Measurements from ENCODE around the gene IQSEC1.

IQSEC1 gene

GRCh38 chr3:12920967-12921366, 152.3 kb downstream of the IQSEC1 start:
- ChIA-PET CTCF (interaction anchor here (0.6 kb wide), 1 partner anchor 112 kb away, joined by 4 read pairs; no protein-coding TSS in a partner anchor), POLR2A (ENCODE audit: low non-redundant PET) (no interaction called here)
- no peak overlapping the region for H3K27ac ChIP-seq
- no peak for TF ChIP-seq CTCF (conservative IDR thresholded peaks at IDR 0.05; ENCODE audit: low read depth)
- DNase-seq (ENCODE audit: low spot score): no peak

GRCh38 chr3:12919205-12919604, 154.0 kb downstream of the IQSEC1 start:
- CTCF ChIA-PET: interaction anchor here (0.6 kb wide), 1 partner anchor 62 kb away, joined by 4 read pairs; no protein-coding TSS in a partner anchor
- H3K27ac ChIP-seq: no peak overlapping the region
- no peak for DNase-seq (ENCODE audit: low spot score)
- POLR2A ChIA-PET (ENCODE audit: low non-redundant PET): no interaction called here
- no peak for TF ChIP-seq CTCF (conservative IDR thresholded peaks at IDR 0.05; ENCODE audit: low read depth)

- CTCF ChIA-PET: no interaction called here
- no peak overlapping the region for H3K27ac ChIP-seq
- no peak for DNase-seq (ENCODE audit: low spot score)
- POLR2A ChIA-PET (ENCODE audit: low non-redundant PET): interaction anchor here (0.9 kb wide), 1 partner anchor 28 kb away, joined by 3 read pairs; no protein-coding TSS in a partner anchor
- no peak for TF ChIP-seq CTCF (conservative IDR thresholded peaks at IDR 0.05; ENCODE audit: low read depth)
Observed at GRCh38 chr3:12918231-12918630, 155.0 kb downstream of the IQSEC1 start.

DNA sequence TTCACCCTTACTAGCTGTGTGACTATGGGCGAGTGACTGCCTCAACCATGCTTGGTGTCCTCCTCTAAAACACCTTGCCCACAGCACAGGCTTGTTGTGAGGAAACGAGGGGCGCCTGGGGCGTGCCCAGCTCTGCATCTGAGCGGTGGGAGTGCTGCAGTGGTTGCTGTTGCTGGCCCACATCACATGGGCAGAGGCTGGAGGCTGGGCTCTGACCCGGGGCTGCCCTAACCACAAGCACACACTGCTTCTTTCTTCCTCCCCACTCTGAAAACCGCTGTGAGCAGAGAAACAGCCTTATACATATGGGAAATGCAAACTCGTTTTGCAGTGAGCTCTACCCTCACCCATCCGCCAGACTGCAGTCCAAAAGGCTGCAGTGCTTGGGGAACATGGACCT, 157.1 kb downstream of the IQSEC1 start:
- TF ChIP-seq CTCF (conservative IDR thresholded peaks at IDR 0.05; ENCODE audit: low read depth): no peak
- ChIA-PET POLR2A (ENCODE audit: low non-redundant PET) (no interaction called here), CTCF (no interaction called here)
- H3K27ac ChIP-seq: no peak overlapping the region
- DNase-seq (ENCODE audit: low spot score): no peak

DNA sequence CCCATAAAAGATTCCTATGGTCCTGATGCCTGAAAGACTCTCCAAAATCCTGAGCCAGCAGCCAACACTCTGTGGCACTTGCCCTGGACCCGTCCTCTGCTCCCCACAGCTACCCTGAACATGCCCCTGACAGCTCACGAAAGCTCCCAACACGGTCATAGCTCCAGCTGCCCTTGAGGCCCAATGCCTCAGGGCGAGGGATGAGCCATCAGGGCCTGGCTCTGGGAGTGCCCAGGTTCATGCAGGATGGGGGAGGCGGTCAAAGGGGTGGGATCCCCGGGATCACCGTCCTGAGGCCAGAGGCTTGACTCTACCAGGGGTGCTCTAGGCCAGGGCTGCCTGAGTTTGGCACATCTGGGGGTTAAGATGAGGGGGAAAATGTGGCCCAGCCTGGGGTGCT, 159.1 kb downstream of the IQSEC1 start:
- ChIA-PET CTCF (no interaction called here), POLR2A (ENCODE audit: low non-redundant PET) (no interaction called here)

DNA sequence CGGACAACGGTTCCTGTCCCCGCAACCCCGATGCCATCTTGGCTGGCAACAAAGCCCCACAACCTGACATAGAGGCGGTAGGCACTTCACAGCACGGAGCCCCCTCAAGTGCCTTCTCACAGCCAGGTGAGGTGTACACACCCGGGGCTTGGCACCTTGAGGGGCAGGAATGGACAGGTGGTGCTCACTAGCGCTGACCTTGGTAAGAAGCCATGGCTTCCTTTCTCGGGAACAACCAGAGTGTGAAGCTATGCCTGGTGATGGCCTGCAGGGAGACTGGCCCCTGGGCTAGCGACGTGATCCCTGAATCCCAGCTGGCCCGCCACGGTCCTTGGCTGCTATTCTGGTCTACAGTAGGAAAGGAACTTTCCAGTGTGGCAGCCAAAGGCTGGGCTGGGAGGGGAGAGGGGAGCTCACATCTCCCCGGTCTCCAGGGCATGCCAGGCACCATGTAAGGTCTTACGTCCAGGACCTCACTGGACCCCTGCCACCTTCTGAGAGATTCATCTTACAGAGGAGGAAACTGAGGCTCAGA, 161.3 kb downstream of the IQSEC1 start:
- POLR2A ChIA-PET (ENCODE audit: low non-redundant PET): no interaction called here
- CTCF ChIA-PET: interaction anchor here (0.6 kb wide), 1 partner anchor 90 kb away, joined by 3 read pairs; no protein-coding TSS in a partner anchor
- no peak for DNase-seq (ENCODE audit: low spot score)
- TF ChIP-seq CTCF (conservative IDR thresholded peaks at IDR 0.05; ENCODE audit: low read depth): no peak
- H3K27ac ChIP-seq: no peak overlapping the region

More for the DNA sequence above, 159.1 kb downstream of the IQSEC1 start:
- no peak for DNase-seq (ENCODE audit: low spot score)
- H3K27ac ChIP-seq: no peak overlapping the region
- no peak for TF ChIP-seq CTCF (conservative IDR thresholded peaks at IDR 0.05; ENCODE audit: low read depth)
